Hematopoietic multipotent progenitor cell treated with erythropoietin and hydrocortisone succinate and interleukin-3 and kit ligand, for 4 days (in vitro differentiated cells): ENCODE data around the gene CACNB4.
"Not testable (repeated sequence)": the region's sequence is repeated elsewhere in the genome, so short reads cannot be mapped to it uniquely, and the experiment has no call there.

ENCODE experiments used
- DNase-seq: peaks from one replicate; pipeline ENCODE4 v3.0.0-alpha.2; 2015

The CACNB4 gene

GRCh38 chr2:151899156-151899555, 199.7 kb downstream of the CACNB4 start:
- no peak for DNase-seq

GRCh38 chr2:151891566-151892194, 207.2 kb downstream of the CACNB4 start:
- DNase-seq = no peak

GRCh38 chr2:151887164-151887563, 211.7 kb downstream of the CACNB4 start:
- no peak for DNase-seq

GRCh38 chr2:151886241-151886640, 212.6 kb downstream of the CACNB4 start:
- DNase-seq = no peak

GRCh38 chr2:151882786-151883445, 215.9 kb downstream of the CACNB4 start:
- DNase-seq = no peak

- DNase-seq = no peak
Observed at GRCh38 chr2:151881342-151881741, 217.5 kb downstream of the CACNB4 start.

- DNase-seq = no peak
Observed at GRCh38 chr2:151880586-151880985, 218.3 kb downstream of the CACNB4 start.

- DNase-seq = peak; percentile 73
Observed at GRCh38 chr2:151878655-151879563, 219.9 kb downstream of the CACNB4 start.

- no peak for DNase-seq
Observed at GRCh38 chr2:151878204-151878603, 220.6 kb downstream of the CACNB4 start.

GRCh38 chr2:151875631-151876030, 223.2 kb downstream of the CACNB4 start:
- not testable (repeated sequence) for DNase-seq

GRCh38 chr2:151872463-151872862, 226.4 kb downstream of the CACNB4 start:
- DNase-seq = no peak

- DNase-seq = no peak
Observed at GRCh38 chr2:151869291-151869690, 229.6 kb downstream of the CACNB4 start.

GRCh38 chr2:151862700-151863099, 236.1 kb downstream of the CACNB4 start:
- DNase-seq = no peak

- DNase-seq = no peak
Observed at GRCh38 chr2:151861174-151861573, 237.7 kb downstream of the CACNB4 start.

- DNase-seq = no peak
Observed at GRCh38 chr2:151860613-151861146, 238.2 kb downstream of the CACNB4 start.

- DNase-seq = no peak
Observed at GRCh38 chr2:151860210-151860609, 238.6 kb downstream of the CACNB4 start.

GRCh38 chr2:151857650-151858049, 241.2 kb downstream of the CACNB4 start:
- no peak for DNase-seq

GRCh38 chr2:151855111-151855510, 243.7 kb downstream of the CACNB4 start:
- no peak for DNase-seq

- no peak for DNase-seq
Observed at GRCh38 chr2:151853070-151853758, 245.6 kb downstream of the CACNB4 start.

GRCh38 chr2:151852260-151853069, 246.4 kb downstream of the CACNB4 start:
- no peak for DNase-seq

- no peak for DNase-seq
Observed at GRCh38 chr2:151851761-151852160, 247.1 kb downstream of the CACNB4 start.
